NCI-H345 treated with DMSO at 0.1 percent for 48 hours (cell line): Measurements from ENCODE around the gene CAMTA1.

Source experiments
- DNase-seq: peaks from one replicate; lab custom pipeline; 2025; ENCODE audit not compliant: unreplicated experiment; lab: John Stamatoyannopoulos, UW

Gene CAMTA1

DNA sequence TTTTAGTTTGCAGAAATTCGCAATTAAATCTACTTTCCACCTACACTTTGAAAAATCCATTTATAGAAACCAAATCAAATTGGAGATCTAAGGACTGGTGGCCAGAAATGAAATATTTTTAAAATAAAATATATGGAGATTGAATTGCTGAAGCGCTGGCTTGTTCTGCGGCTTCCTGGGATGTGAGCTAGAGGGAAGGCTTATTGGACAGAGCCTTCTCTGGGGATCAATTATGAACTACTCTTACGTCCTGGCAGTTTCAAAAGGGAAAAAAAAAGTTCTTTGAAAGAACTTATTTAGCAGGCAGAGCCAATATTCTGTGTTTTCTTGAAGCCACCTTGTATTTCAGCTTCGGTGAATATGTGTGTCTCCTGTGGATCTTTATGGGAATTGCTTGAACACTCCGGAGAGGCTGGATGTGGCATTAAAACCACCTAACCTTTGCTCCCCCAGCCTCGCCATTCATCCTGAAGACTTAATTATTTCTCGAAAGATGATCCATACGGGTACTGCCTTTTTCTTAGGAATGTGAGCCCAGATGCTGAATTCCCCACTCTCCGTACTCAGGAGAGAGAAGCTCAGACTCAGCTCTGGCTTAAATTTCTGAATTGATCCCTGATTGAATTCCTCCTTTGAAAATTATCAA is 506.9 kb downstream of the CAMTA1 start:
- no peak for DNase-seq

- DNase-seq: no peak
Observed at GRCh38 chr1:7292714-7293419, 507.6 kb downstream of the CAMTA1 start.

GRCh38 chr1:7293702-7294629 is 508.7 kb downstream of the CAMTA1 start:
- DNase-seq: peak; percentile 31

DNA sequence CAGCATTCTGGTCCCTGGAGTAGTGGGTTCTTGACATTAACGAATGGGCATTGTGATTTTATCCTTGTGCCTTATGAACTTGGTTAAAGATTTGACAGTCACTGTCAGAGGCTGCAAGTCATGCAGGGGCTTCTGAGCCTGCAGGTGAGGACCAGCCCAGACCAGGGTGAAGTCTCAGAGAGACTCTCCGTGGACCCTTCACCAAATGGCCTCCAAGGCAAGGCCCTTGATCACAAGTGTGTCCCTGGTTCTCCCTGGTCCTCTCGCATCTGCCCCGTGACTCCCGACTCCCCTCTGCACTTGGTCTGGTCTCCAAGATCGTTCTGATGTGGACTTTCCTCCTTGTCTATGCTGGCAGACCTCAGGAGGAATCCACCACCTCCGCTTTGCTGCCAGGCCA is 509.4 kb downstream of the CAMTA1 start:
- DNase-seq: no peak

- no peak for DNase-seq
Observed at GRCh38 chr1:7295946-7296345, 510.7 kb downstream of the CAMTA1 start.

GRCh38 chr1:7296968-7297367 is 511.7 kb downstream of the CAMTA1 start:
- DNase-seq: no peak

DNA sequence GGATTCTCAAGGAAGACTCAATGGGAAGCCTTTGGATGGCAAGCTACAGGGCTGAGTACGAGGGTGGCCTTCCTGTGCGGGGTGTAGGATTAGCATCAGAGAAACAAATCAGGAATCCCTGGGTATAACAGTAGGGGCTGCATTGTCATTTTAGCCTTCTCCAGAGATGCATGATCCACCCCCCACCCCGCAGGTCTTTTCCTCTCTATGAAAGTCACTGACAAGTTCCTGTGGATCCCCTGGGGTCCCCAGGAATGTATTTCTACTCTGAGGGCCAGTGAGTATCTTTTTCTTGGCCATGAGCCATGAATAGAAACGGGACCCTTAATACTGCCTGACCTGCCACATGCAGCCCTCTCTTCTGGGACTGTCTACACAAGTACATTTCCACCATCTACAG is 512.9 kb downstream of the CAMTA1 start:
- no peak for DNase-seq

- no peak for DNase-seq
Observed at GRCh38 chr1:7298749-7299151, 513.5 kb downstream of the CAMTA1 start.

GRCh38 chr1:7299329-7299799 is 514.1 kb downstream of the CAMTA1 start:
- DNase-seq: peak; percentile 19

GRCh38 chr1:7299994-7300393 is 514.7 kb downstream of the CAMTA1 start:
- DNase-seq: no peak

DNA sequence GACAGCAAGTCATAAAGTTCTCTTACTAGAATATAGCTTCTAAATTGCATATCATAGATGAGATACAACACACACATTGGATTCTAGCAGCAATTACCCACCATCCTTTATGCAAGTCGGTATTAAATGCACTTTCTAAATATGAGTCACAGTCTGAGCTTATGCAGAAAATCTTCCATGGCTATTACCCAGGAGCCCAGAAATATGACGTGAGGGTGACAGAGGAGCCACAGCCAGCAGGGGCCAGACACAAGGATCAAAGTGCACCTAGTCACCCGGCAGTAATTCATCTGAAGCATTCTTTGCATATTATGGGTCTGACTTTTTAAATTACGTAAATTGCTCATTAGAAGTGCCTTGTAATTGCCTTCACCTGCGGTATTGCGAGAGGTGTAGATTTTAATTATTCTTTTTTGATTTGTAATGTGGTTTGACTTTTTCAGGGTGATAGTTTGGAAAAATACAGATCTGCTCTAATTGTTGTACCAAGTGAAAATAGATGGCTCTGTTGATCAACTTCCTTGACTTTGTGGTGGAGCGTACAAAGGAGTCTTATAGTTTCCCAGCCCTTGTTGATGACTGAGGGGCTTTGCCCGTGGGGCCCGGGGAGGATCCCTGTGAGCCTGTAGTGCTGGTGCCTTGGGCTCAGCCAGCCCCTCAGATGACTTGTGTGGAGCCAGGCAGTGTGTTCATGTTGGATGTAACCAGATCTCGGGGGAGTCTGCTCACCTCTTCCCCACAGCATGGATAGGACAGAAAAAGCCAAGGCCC is 515.8 kb downstream of the CAMTA1 start:
- no peak for DNase-seq

- DNase-seq: peak; percentile 83
Observed at GRCh38 chr1:7301664-7301981, 516.4 kb downstream of the CAMTA1 start.

DNA sequence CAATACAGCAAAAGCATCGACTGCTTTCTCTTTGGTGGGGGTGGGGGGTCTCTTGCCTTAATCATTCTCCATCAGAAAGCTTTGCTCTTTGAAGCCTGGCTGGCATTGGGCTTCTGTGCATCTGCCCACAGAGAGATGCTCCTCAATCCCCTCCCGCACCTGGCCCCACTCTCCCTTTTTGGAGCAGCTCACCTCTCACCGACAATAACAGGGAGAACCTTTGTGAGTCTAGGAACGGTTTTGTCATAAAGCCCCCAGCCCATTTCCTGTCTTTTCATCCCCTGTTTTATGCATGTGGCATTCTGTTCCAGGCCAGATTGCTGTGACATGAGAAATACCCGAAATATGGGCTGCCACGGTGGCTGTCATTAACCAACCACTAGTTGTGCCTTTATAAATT is 516.9 kb downstream of the CAMTA1 start:
- DNase-seq: peak; percentile 91

GRCh38 chr1:7302873-7303272 is 517.6 kb downstream of the CAMTA1 start:
- peak; percentile 60 for DNase-seq

DNA sequence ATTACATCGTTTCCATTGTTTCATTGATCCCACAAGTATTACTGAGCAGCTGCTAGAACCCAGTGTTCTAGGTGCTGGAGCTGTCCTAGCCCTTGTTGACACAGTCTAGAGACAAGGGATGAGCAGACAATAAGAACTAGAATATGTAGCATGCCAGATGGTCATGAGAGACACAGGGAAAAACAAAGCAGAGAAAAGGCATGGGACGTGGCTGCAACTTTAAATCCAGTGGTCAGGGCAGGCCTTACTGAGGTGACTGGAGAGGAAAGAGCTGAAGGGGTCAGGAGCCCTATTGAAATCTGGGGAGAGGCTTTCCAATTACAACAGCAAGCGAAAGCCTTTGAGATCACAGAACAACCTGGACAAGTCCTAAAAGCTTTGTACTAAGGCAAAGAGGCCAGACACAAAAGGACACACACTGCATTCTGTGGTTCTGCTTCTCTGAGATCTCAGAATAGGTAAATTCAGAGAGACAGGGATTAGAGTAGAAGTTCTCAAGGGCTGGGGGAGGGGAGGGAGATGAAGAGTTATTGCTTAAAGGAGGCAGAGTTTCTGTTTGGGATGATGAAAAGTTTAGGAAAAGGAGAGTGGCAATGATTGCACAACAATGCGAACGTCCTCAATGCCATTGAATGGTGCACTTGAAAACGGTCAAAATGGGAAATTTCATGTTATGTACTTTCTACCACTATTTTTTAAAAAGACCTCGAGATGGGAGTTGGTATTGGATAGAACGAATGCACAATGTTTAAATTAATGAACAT is 518.5 kb downstream of the CAMTA1 start:
- DNase-seq: peak; percentile 38

- DNase-seq: peak; percentile 48
Observed at GRCh38 chr1:7313081-7313546, 527.9 kb downstream of the CAMTA1 start.

GRCh38 chr1:7313826-7314225 is 528.6 kb downstream of the CAMTA1 start:
- DNase-seq: no peak

DNA sequence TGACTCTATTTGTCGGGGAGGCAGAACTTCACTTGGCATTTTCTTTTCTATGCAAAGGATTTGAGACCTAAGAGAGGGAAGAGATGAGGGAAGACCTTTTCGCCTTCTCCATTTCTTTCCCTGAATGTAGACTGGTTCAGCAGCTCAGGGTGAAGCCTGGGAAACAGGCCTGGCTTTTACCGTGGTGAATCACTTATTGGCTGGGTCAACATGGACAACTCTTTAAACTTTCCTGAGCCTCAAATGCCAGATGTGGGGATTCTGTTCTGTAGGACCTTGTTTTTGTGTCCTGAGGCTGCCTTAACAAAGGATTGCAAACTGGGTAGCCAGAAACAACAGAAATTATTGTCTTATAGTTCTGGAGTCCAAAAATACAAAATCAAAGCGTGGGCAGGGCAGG is 530.1 kb downstream of the CAMTA1 start:
- DNase-seq: no peak

GRCh38 chr1:7315946-7316345 is 530.7 kb downstream of the CAMTA1 start:
- DNase-seq: no peak

DNA sequence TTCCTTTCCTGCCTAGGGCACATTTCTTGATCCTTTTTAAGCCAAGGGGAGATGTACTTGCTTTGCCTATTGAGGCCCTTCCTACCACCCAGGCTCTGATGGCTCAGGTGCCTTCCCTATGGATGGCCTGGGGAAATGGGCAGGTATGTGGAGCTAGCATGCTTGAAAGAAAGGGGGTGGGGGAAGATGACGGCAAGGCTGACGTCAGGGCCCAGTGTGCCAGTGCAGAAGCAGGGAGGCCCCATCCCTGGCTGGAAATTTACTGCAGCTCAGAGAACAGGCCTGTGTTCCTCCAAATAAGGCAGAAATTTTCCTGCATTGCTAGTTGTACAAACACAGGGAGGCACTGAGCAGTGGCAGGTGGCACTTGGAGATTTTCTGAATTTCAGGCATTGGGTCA is 532.6 kb downstream of the CAMTA1 start:
- no peak for DNase-seq
